HG02840 (cell line): ENCODE results near the gene CYP4A22.
A peak's percentile ranks its signal among the peaks of the same experiment; 100 is the strongest.
"Not testable (repeated sequence)": the region's sequence is repeated elsewhere in the genome, so short reads cannot be mapped to it uniquely, and the experiment has no call there.

Experiments
- ATAC-seq: cut with Tn5 transposase; IDR thresholded peaks from one replicate; pipeline ENCODE4 v1.9.1; 2021; ENCODE audit warnings: mild to moderate bottlenecking, moderate library complexity, moderate number of reproducible peaks; ENCODE audit not compliant: unreplicated experiment, low FRiP score

CYP4A22 gene

DNA sequence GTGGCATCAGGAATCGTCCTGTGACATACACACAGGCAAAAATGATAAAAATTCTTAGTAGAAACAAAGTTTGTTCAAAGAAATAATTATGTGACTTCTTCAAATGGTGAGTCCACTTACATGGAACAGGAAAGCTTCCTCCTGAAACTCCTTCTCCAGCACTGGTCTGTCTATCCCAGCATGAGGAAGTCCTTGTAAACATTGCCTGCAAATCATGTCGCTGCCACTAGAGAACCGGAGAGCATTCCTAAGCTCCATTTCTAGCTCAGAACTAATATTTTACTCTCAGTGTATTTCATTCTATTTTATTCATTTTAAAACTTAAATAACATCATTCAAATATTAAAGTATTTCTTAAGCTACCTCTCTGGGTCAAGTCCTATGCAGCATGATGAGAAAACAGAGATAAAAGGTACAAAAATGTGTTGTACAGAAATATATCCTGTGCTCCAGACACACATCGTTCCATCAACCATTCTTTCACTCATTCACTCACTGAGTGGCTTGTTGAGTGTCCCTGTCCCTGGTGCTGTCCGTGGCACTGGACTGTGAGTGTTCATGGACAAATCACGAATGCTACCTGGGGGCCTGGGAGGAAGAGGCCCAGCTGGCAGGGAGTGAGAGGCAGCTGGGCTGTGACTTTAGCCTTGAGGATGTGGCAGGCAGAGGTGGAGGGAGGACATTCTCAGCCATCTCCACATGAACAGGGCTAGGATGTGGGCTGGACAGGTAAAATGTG, 10.0 kb downstream of the CYP4A22 start:
- no peak for ATAC-seq

DNA sequence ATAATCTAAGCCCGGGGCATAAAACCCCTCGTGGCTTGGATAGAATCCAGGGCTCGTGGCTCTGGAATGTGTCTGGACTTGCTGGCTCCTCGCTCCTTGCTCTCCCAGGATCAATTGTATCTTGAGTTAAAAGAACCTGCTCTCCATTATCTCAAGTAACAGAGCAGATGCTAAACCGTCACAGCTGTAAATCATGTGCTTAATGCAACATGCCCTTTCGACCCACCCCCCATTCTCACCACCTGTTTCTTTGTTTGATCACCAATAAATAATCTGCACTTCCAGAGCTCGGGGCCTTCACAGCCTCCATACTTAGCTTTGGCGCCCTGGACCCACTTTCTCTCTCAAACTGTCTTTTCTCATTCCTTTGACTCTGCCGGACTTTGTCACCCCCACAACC, 11.9 kb downstream of the CYP4A22 start:
- ATAC-seq, result not testable (repeated sequence)

DNA sequence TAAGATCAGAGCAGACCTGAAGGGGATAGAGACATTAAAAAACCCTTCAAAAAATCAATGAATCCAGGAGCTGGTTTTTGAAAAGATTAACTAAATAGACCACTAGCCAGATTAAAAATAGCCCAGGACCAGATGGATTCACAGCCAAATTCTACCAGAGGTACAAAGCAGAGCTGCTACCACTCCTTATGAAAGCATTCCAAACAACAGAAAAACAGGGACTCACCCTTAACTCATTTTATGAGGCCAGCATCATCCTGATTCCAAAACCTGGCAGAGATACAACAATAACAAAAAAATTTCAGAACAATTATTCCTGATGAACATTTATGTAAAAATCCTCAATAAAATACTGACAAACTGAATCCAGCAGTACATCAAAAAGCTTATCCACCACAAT, 19.2 kb downstream of the CYP4A22 start:
- ATAC-seq, result not testable (repeated sequence)

DNA sequence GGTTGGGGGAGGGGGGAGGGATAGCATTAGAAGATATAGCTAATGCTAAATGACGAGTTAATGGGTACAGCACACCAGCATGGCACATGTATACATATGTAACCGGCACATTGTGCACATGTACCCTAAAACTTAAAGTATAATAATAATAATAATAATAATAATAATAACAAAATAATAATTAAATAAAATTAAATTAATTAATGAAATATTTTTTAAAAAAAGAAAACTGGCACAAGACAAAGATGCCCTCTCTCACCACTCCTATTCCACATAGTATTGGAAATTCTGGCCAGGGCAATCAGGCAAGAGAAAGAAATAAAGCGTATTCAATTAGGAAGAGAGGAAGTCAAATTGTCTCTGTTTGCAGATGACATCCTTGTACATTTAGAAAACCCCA, 20.7 kb downstream of the CYP4A22 start:
- ATAC-seq, result not testable (repeated sequence)

DNA sequence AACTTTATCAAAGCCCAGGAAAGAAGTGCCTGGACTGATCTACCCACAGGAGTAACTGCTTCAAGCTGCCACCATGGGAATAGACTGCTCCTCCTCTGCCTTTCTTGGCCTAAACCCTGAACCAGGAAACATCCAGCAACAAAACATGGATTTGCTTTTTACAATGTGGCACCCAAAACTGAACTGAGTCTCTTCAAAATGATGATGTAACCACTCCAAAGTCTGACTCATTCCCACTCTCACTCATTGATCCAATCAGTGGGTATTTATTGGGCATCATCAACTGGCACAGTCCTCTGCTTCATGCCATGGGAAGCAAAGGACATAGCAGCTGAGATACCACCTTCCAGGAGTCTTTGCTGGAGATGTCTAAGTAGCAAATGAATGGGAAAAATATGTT, 23.5 kb downstream of the CYP4A22 start:
- ATAC-seq, result no peak

DNA sequence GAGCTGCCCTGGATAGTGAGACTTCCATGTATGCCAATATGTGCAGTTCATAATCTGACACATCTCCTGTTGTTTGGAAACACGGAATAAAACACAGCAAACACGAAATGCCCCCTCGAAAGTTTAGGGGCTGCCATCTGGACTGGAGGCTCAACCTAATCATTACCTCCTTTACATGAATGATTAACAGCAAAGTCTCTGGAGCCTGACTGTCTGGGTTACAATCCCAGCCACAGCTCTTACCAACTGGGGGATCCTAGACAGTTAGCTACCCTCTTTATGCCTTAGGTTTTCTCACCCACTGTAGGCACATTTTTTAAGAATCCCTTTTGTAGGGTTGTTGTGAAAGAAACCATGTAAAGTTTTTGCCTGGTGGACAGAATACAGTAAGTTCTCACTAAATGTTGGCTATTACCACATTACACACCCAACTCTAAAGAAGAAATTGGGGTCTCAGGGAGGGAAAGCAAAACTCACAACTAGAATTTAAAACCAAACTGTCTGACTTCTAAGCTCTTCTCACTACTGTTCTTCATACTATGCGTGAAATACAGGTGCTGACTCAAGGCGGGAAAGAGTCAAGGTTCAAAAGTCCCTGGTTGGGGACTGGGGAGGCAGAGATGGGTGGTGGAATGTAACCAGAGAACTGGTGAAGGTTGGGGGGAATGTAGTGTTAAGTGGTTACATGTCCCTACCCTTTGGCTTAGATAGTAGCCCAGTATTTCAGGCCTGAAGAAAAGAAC, 24.2 kb downstream of the CYP4A22 start:
- ATAC-seq, result no peak

DNA sequence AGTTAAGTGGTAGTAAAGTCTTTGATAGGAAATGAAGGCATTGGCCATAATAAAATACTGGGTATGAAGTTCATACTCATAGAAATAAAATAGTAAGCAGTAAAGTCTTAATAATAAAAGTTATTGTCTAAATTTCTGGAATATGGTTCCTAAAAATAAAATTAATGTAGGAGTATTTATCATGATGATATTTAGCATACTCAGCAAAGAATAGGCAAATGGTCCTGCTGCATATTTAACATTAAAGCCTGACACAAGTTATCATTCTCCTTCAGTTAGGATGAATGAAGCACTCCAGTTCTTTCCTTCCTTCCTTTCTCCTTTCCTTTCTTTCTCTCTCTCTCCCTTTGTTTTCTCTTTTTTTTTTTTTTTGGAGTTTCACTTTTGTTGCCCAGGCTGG, 27.3 kb downstream of the CYP4A22 start:
- ATAC-seq, result no peak

- ATAC-seq, result no peak
Measured at GRCh38 chr1:47172782-47173181, 35.5 kb downstream of the CYP4A22 start.

GRCh38 chr1:47174656-47175020, 37.4 kb downstream of the CYP4A22 start:
- no peak for ATAC-seq

DNA sequence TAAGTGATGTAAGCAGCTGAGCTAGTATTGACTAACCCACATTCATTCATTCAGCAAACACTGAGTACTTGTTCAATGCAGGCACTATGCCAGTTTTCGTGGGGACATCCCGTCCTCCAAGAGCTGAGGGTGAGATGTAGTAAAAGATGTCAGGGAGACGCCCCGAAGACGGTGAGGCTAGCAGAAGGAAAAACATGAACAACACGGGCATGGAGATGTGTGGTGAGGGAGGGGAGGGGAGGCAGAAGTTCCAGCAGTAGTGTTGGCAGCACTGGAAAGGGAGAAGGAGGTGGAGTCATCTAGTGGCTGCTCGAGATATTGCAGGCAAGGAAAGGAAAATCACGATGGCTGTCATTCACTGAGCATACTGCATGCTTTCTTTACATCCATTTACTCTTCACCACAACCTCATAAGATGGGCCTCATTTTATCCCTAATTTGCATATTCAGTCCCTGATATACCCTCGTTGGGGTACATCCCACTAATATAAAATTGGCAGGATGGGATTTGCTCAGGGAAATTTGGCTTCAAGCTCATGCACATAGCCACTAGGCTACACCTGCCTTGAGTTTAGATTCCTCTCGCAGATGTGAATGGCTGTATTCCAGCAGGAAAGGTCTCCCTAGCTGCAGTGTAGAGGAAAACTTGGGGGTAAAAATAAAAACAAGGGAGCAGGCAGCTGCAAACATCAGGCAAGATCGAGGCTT, 38.1 kb downstream of the CYP4A22 start:
- no peak for ATAC-seq

- no peak for ATAC-seq
Measured at GRCh38 chr1:47178020-47178419, 40.8 kb downstream of the CYP4A22 start.

DNA sequence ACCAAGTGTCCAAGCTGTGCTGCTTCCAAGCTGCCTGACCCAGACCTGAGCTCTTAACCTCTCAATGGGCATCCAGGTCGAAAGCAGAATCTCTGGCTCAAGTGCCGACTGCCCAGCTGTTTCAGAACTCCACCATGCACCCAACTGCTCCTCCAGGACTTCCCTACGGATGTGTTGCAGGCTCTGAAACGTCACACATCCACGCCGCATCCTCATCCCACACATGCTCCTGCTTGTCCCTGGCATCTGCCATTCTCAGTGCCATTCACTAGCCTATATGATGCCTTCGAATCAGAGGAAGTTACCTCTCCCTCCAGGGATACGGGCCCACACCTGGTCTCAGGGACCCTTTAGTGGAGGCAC, 41.4 kb downstream of the CYP4A22 start:
- ATAC-seq, result no peak

DNA sequence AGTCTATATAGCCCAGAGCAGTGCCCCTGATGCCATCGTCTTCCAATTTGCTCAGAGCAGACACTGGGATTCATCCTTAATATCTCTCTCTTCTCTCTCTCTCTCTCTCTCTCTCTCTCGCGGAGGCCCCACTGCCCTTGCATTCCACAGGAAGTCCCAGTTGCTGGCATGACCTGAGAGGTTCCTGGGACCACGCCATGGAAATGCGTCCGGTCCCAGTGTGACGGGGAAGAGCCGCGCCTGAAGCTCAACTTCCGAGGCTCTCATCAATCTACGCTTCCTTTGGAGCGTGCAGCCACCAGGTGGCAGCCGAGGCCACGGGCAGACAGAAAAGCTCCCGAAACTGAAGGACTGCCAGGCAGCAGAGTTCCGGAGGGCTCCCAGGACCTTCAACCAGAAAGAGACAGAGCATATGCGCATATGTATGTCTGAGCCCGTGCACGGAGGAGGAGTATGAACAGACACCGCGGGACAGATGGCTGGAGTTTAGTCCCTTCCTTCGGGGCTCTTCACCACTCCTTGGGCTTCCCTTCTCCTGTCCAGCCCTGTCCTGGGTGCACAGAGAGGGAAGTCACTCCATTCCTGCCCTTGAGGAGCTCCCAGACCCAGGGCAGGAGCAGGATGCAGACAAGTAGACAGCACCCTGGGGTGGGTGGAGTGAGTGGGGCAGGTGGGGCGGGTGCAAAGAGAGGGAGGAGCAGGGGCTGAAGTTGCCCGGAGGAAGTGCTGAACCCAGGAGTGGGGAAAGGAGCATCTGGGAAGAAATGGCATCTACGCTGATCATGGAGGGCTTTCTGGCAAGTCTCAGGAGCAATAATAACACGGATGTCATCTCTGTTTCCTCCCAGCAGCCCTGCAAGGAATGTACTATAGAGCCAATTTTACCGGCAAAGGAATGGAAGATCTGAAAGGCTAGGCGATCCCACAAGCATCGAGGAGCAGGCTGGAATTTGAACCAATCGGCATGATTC, 42.1 kb downstream of the CYP4A22 start:
- peak; percentile 70 for ATAC-seq

- no peak for ATAC-seq
Measured at GRCh38 chr1:47179988-47180563, 42.8 kb downstream of the CYP4A22 start.

DNA sequence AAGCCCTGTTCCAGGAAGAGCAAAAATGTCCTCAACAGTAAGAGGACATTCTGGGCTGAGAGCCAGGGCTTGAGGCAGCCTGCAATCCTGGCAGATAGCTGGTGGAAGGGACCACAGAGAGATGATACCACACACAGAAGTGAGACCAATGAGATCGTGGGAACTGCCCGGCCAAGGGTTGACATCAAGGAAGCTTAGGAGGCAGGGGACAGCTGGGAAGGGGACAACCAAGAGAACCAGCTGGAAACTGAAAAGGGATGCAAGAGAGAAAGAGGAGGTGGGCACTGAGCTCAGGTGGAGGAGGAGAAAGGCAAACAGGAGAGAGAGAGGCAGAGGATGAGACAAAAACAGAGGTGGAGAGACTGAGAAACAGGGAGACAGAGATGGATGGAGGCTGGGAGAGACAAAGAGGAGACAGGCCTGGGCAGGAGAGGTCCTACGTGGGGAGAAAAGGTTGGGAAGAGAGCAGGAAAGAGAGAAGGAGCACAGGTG, 43.4 kb downstream of the CYP4A22 start:
- no peak for ATAC-seq

DNA sequence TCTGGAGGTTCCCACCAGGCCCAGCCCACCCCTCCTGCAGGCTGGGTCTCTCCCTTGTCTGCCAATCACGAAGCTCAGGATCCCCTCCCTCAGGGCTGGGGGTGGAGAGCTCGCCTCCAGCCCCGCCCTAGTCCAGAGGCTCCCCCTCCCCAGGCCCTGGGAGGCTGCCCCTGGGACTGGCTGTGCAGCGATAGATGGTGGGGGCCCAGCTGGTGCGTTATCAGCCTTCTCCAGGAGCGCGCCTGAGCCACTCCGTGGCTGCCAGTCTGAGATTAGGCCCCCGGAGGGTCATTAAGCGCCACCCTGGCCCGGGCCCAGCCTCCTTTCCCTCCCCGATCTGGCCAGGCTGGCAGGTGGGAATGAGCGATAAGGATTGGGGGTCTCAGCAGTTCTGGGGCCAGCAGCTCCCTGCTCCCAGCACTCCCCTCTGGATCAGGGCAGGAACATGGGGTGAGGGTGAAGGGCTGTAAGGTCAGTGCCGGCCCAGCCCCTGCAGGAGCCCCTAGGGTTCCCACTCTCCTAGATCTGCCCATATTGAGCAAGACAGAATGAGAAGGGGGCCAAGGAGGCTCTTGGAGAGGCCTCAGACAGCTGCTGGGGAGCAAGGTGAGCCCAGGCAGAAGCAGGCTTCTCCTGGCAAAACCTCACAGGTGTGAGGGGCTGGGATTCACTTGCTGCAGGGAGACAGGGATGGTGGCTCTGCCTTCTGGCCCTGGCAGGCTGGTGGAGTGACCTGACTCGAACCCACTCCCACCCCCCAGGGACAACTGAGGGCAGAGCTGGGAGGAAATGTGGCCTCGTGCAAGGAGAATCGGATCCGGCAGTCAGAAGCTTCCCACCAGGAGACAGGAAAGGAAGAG, 44.1 kb downstream of the CYP4A22 start:
- ATAC-seq, result no peak

DNA sequence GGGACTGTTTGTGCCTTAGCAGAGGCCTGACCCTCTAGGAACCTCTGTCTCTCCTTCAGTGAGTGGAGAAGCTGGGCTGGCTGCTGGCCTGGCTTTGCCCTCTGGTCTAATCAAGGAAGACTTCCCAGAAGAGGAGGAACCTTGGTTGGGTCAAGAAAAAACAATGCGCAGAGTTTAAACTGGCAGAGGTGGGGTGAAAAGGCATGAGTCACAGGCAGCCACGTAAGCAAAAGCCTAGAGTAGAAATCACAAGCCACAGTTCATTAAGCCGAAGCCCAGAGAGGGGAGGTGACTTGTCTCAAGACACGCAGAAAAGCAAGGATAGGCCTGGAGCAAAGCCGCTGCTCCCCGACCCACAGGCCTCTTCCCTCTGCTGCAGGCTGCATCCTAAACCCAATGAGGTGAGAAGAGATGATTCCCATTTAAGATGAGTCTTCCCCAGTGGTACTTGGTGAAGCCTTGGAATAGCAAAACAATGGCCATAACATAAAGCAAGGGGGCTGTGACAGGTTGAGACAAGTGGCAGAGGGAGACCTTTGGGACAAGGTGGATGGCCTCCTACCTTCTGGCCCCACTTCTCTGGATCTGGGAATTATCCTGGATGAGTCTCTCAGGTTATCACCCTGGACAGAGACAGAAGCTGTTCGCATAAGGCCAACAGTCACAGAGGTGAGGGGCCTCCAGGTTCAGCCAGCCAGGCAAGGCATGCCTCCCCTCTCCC, 44.9 kb downstream of the CYP4A22 start:
- ATAC-seq, result no peak

- no peak for ATAC-seq
Measured at GRCh38 chr1:47182676-47183235, 45.5 kb downstream of the CYP4A22 start.
